PC-9 (cell line): Measurements from ENCODE around the gene PIGO. TPM values are rescaled to one million over a fixed set of nuclear protein-coding genes. Genes with fewer than 3 reads are reported as not detected.

Source experiments
- BruUV-seq: library from RNA; stranded (reverse); fragments of 400-500 nt; replicated peaks from 2 replicates; lab custom pipeline; 2021; lab: Mats Ljungman, UMichigan
- CTCF ChIA-PET: fragments of 300-600 bp; sonication (Branson Sonifier 250); formaldehyde crosslinking; loops from one replicate; lab custom pipeline; 2022; ENCODE audit warnings: antibody characterized with exemption; lab: Charles Lee
- POLR2A ChIA-PET: fragments of 300-600 bp; sonication (Branson Sonifier 250); formaldehyde crosslinking; loops from one replicate; lab custom pipeline; 2022; ENCODE audit warnings: antibody characterized with exemption; ENCODE audit not compliant: unreplicated experiment; lab: Charles Lee
- DNase-seq, 2 experiments: peaks; one replicate each; pipeline versions ENCODE4 v3.0.0 to v3.0.0-alpha.2; 2015 to 2022; ENCODE audit warnings: mixed read lengths in 1 of 2
- H2AFZ ChIP-seq: fragments of 200-600 bp; sonication (generic); 2 replicates; pipeline ENCODE4 v1.8.1; 2017; ENCODE audit warnings: antibody characterized with exemption
- H3F3A ChIP-seq: fragments of 200-600 bp; sonication (generic); 2 replicates; pipeline ENCODE4 v1.8.1; 2017; ENCODE audit warnings: antibody characterized with exemption, mild to moderate bottlenecking, low read depth; ENCODE audit not compliant: insufficient read depth
- H3K27ac ChIP-seq: fragments of 200-600 bp; sonication (generic); 2 replicates; pipeline ENCODE4 v1.6.1; 2016; ENCODE audit warnings: mixed run types
- H3K27me3 ChIP-seq: fragments of 200-600 bp; sonication (generic); 2 replicates; pipeline ENCODE4 v1.6.1; 2016; ENCODE audit warnings: low read depth, mixed run types; ENCODE audit not compliant: insufficient read depth
- H3K36me3 ChIP-seq: fragments of 200-600 bp; sonication (generic); 2 replicates; pipeline ENCODE4 v1.6.1; 2016; ENCODE audit warnings: low read depth, mixed run types
- H3K4me1 ChIP-seq: fragments of 200-600 bp; sonication (generic); replicated peaks from 2 replicates; pipeline ENCODE4 v1.6.1; 2016; ENCODE audit warnings: mixed run types; ENCODE audit not compliant: insufficient read depth
- H3K4me2 ChIP-seq: fragments of 200-600 bp; sonication (generic); 2 replicates; pipeline ENCODE4 v1.6.1; 2017; ENCODE audit warnings: mixed run types
- H3K4me3 ChIP-seq: fragments of 200-600 bp; sonication (generic); 2 replicates; pipeline ENCODE4 v1.6.1; 2016; ENCODE audit warnings: mixed run types
- H3K79me2 ChIP-seq: fragments of 200-600 bp; sonication (generic); 2 replicates; pipeline ENCODE4 v1.6.1; 2017; ENCODE audit warnings: low read depth, mixed run types
- H3K9me2 ChIP-seq: fragments of 200-600 bp; sonication (generic); 2 replicates; pipeline ENCODE4 v1.8.1; 2017; ENCODE audit warnings: mild to moderate bottlenecking; ENCODE audit not compliant: insufficient read depth
- H3K9me3 ChIP-seq: fragments of 200-600 bp; sonication (generic); 2 replicates; pipeline ENCODE4 v1.8.1; 2016; ENCODE audit warnings: low read depth; ENCODE audit not compliant: insufficient read depth
- H4K20me1 ChIP-seq: fragments of 200-600 bp; sonication (generic); 2 replicates; pipeline ENCODE4 v1.8.1; 2017; ENCODE audit not compliant: insufficient read depth
- CTCF ChIP-seq: fragments of 200-600 bp; sonication (generic); conservative IDR thresholded peaks from 2 replicates; pipeline ENCODE4 v1.6.1; 2017; ENCODE audit warnings: mixed run types, antibody characterized with exemption, mild to moderate bottlenecking, moderate library complexity
- EZH2 ChIP-seq: fragments of 200-600 bp; sonication (generic); IDR thresholded peaks from 2 replicates; pipeline ENCODE4 v1.8.0; 2017; ENCODE audit warnings: antibody characterized with exemption, low read depth
- intact Hi-C: fragments of 100-400 bp; cut with micrococcal nuclease; formaldehyde crosslinking; loops from one replicate; pipeline ENCODE4 v1.10.0; 2022; ENCODE audit not compliant: unreplicated experiment
- total RNA-seq: library from RNA; stranded (reverse); gene quantifications from 2 replicates; pipeline ENCODE4 v1.2.3, GENCODE V29; 2021

PIGO gene
- total RNA-seq, 1 experiment from 2014 or later, result 20.3 TPM

GRCh38 chr9:35105571-35106342 is 9.4 kb upstream of the PIGO start:
- CTCF ChIA-PET, result no interaction called here
- DNase-seq, result no peak
- Histone ChIP-seq H3K36me3 (no peaks in the 10 kb centered on the region), H3K4me3 (no peak overlapping the region), H2AFZ (no peak overlapping the region), H3K4me1 (peaks cover 7% of the 10 kb centered on the region; the same call in 1 of the 2 replicates), H4K20me1 (no peaks in the 10 kb centered on the region), H3K4me2 (no peak overlapping the region), H3F3A (no peaks in the 10 kb centered on the region), H3K27me3 (no peaks in the 10 kb centered on the region), H3K79me2 (peaks cover 15% of the 10 kb centered on the region), H3K9me2 (no peaks in the 10 kb centered on the region), H3K9me3 (no peaks in the 10 kb centered on the region), H3K27ac (no peak overlapping the region)
- no TSS peak for BruUV-seq
- no peak for TF ChIP-seq CTCF
- POLR2A ChIA-PET, result no interaction called here
- intact Hi-C loops, result no loop called here

- H3K4me1 ChIP-seq, result peaks cover under 1% of the 10 kb centered on the region; the same call in 1 of the 2 replicates
- H3K9me2 ChIP-seq, result no peaks in the 10 kb centered on the region
- no peaks in the 10 kb centered on the region for H3K27me3 ChIP-seq
- intact Hi-C loops, result no loop called here
- DNase-seq, result no peak
- no TSS peak for BruUV-seq
- ChIA-PET CTCF (no interaction called here), POLR2A (no interaction called here)
- TF ChIP-seq CTCF (no peak), EZH2 (no peak)
- no peaks in the 10 kb centered on the region for H3F3A ChIP-seq
- no peak overlapping the region for H2AFZ ChIP-seq
- H3K36me3 ChIP-seq, result no peaks in the 10 kb centered on the region
- no peaks in the 10 kb centered on the region for H4K20me1 ChIP-seq
- H3K4me2 ChIP-seq, result no peak overlapping the region
- no peak overlapping the region for H3K27ac ChIP-seq
- no peak overlapping the region for H3K4me3 ChIP-seq
- no peaks in the 10 kb centered on the region for H3K9me3 ChIP-seq
- peaks cover 15% of the 10 kb centered on the region for H3K79me2 ChIP-seq
Measured at GRCh38 chr9:35105126-35105525, 8.7 kb upstream of the PIGO start.

GRCh38 chr9:35104586-35104985 is 8.2 kb upstream of the PIGO start:
- no TSS peak for BruUV-seq
- intact Hi-C loops, result no loop called here

More at GRCh38 chr9:35104586-35104985, 8.2 kb upstream of the PIGO start:
- no peak for DNase-seq
- TF ChIP-seq CTCF (no peak), EZH2 (no peak)
- POLR2A ChIA-PET, result no interaction called here
- Histone ChIP-seq H2AFZ (no peak overlapping the region), H3K4me3 (no peak overlapping the region), H3K79me2 (peaks cover 15% of the 10 kb centered on the region), H3K27ac (no peak overlapping the region), H3K36me3 (no peaks in the 10 kb centered on the region), H3F3A (no peaks in the 10 kb centered on the region), H3K4me1 (no peaks in the 10 kb centered on the region), H3K27me3 (no peaks in the 10 kb centered on the region), H3K4me2 (no peak overlapping the region), H3K9me2 (no peaks in the 10 kb centered on the region), H3K9me3 (no peaks in the 10 kb centered on the region), H4K20me1 (no peaks in the 10 kb centered on the region)
- CTCF ChIA-PET, result no interaction called here
